HEK293 (cell line): ENCODE data around the gene AZIN2.

Experiments used
- CTCF ChIP-seq: fragments of 450-650 bp; formaldehyde crosslinking; IDR thresholded peaks from 2 replicates; pipeline ENCODE4 v1.5.1; 2016; ENCODE audit warnings: missing biosample characterization, missing genetic modification characterization
- TCF7L2 ChIP-seq: IDR thresholded peaks from 2 replicates; pipeline ENCODE4 v1.6.1; 2011; ENCODE audit warnings: low read depth, mild to moderate bottlenecking, inconsistent platforms, low read length, moderate library complexity, borderline replicate concordance
- ZBTB11 ChIP-seq: fragments of 450-650 bp; formaldehyde crosslinking; conservative IDR thresholded peaks from 2 replicates; pipeline ENCODE4 v1.5.1; 2016; ENCODE audit warnings: low read depth, missing biosample characterization, missing genetic modification characterization
- ZNF121 ChIP-seq: fragments of 450-650 bp; formaldehyde crosslinking; IDR thresholded peaks from 2 replicates; pipeline ENCODE4 v1.5.1; 2016; ENCODE audit warnings: missing biosample characterization, missing genetic modification characterization
- ZNF664 ChIP-seq: fragments of 450-650 bp; formaldehyde crosslinking; IDR thresholded peaks from 2 replicates; pipeline ENCODE4 v1.5.1; 2016; ENCODE audit warnings: missing biosample characterization, missing genetic modification characterization
- ZSCAN23 ChIP-seq: fragments of 450-650 bp; formaldehyde crosslinking; IDR thresholded peaks from 2 replicates; pipeline ENCODE4 v1.5.1; 2016; ENCODE audit warnings: missing biosample characterization, missing genetic modification characterization

GRCh38 chr1:33097137-33097611 lies 16.2 kb downstream of the AZIN2 start:
- no peak for TF ChIP-seq ZSCAN23 (tag by site-specific recombination)
- TF ChIP-seq CTCF (tag by site-specific recombination) = no peak
- no peak for TF ChIP-seq TCF7L2
- no peak for TF ChIP-seq ZNF121
- no peak for TF ChIP-seq ZBTB11 (tag by site-specific recombination)
- no peak for TF ChIP-seq ZNF664 (tag by site-specific recombination)
